IMR-90 (cell line): ENCODE measurements around the gene P2RY2. TPM values are rescaled to one million over a fixed set of nuclear protein-coding genes. Genes with fewer than 3 reads are reported as not detected.

Experiments used
- ATAC-seq: fragments of 200-7000 bp; cut with Tn5 transposase; 2 replicates; pipeline ENCODE4 v1.9.1; 2020; ENCODE audit warnings: low read depth, mild to moderate bottlenecking, moderate library complexity
- BruUV-seq: library from RNA; stranded (reverse); fragments of 400-500 nt; replicated peaks from 2 replicates; lab custom pipeline; 2021; lab: Mats Ljungman, UMichigan
- CTCF ChIA-PET: fragments of 300-600 bp; formaldehyde crosslinking; extraction: SDS; loops from one replicate; lab custom pipeline; 2021; ENCODE audit warnings: antibody characterized with exemption; lab: Yijun Ruan, JAX
- POLR2A ChIA-PET: fragments of 300-600 bp; sonication (Branson Sonifier 250); formaldehyde crosslinking; loops from one replicate; lab custom pipeline; 2022; ENCODE audit warnings: antibody characterized with exemption; ENCODE audit not compliant: unreplicated experiment; lab: Charles Lee
- DNase-seq: peaks from one replicate; pipeline ENCODE4 v3.0.0; 2013
- H2AFZ ChIP-seq: replicated peaks from 2 replicates; pipeline ENCODE3; 2013; ENCODE audit warnings: low read length, mild to moderate bottlenecking; ENCODE audit not compliant: poor library complexity
- H2AK5ac ChIP-seq: 2 replicates; pipeline ENCODE4 v1.6.1; 2013; ENCODE audit warnings: low read depth, low read length, inconsistent platforms
- H2AK9ac ChIP-seq: replicated peaks from 2 replicates; pipeline ENCODE3; 2013; ENCODE audit warnings: mild to moderate bottlenecking, low read depth, low read length, moderate library complexity; ENCODE audit not compliant: poor library complexity
- H2BK120ac ChIP-seq: 2 replicates; pipeline ENCODE4 v1.6.1; 2013; ENCODE audit warnings: low read depth, low read length, inconsistent platforms
- H2BK15ac ChIP-seq: 3 replicates; pipeline ENCODE4 v1.6.1; 2013; ENCODE audit warnings: low read depth, low read length, inconsistent platforms
- H2BK20ac ChIP-seq: 2 replicates; pipeline ENCODE4 v1.6.1; 2013; ENCODE audit warnings: low read depth, mild to moderate bottlenecking, inconsistent platforms, low read length, moderate library complexity
- H2BK5ac ChIP-seq: 2 replicates; pipeline ENCODE4 v1.6.1; 2013; ENCODE audit warnings: mild to moderate bottlenecking, low read depth, low read length, inconsistent platforms; ENCODE audit not compliant: poor library complexity, severe bottlenecking
- H3K14ac ChIP-seq: replicated peaks from 2 replicates; pipeline ENCODE4 v1.6.1; 2013; ENCODE audit warnings: low read depth, low read length, inconsistent platforms
- H3K18ac ChIP-seq: 2 replicates; pipeline ENCODE4 v1.6.1; 2013; ENCODE audit warnings: low read depth, low read length, control low read depth
- H3K23ac ChIP-seq: 2 replicates; pipeline ENCODE4 v1.6.1; 2013; ENCODE audit warnings: low read depth, low read length, inconsistent platforms
- H3K27ac ChIP-seq: 2 replicates; pipeline ENCODE4 v1.5.1; 2013; ENCODE audit warnings: mild to moderate bottlenecking, control low read depth, low read length; ENCODE audit not compliant: insufficient read depth
- H3K27me3 ChIP-seq: 2 replicates; pipeline ENCODE4 v1.6.1; 2013; ENCODE audit warnings: low read length; ENCODE audit not compliant: control insufficient read depth, insufficient read depth
- H3K36me3 ChIP-seq: 2 replicates; pipeline ENCODE4 v1.6.1; 2013; ENCODE audit warnings: low read length, mixed read lengths; ENCODE audit not compliant: control insufficient read depth, insufficient read depth
- H3K4ac ChIP-seq: 2 replicates; pipeline ENCODE4 v1.6.1; 2013; ENCODE audit warnings: low read depth, low read length, inconsistent platforms
- H3K4me1 ChIP-seq: 2 replicates; pipeline ENCODE4 v1.6.1; 2013; ENCODE audit warnings: low read length, mixed read lengths; ENCODE audit not compliant: control insufficient read depth, insufficient read depth
- H3K4me2 ChIP-seq: 2 replicates; pipeline ENCODE4 v1.6.1; 2013; ENCODE audit warnings: low read depth, mild to moderate bottlenecking, control low read depth, low read length, moderate library complexity
- H3K4me3 ChIP-seq: 2 replicates; pipeline ENCODE4 v1.5.1; 2013; ENCODE audit warnings: low read depth, mild to moderate bottlenecking, control low read depth, low read length, moderate library complexity; ENCODE audit not compliant: insufficient read depth
- H3K56ac ChIP-seq: 2 replicates; pipeline ENCODE4 v1.6.1; 2013; ENCODE audit warnings: low read length, inconsistent platforms; ENCODE audit not compliant: insufficient read depth; ENCODE audit errors: extremely low read depth
- H3K79me1 ChIP-seq, 2 experiments: 2 replicates each; pipeline ENCODE4 v1.6.1; 2013; ENCODE audit warnings: low read length in 2 of 2, inconsistent platforms in 1 of 2, low read depth in 1 of 2
- H3K9ac ChIP-seq: 2 replicates; pipeline ENCODE4 v1.6.1; 2013; ENCODE audit warnings: low read depth, low read length, control low read depth
- H3K9me1 ChIP-seq: 2 replicates; pipeline ENCODE4 v1.6.1; 2013; ENCODE audit warnings: low read length, inconsistent platforms; ENCODE audit not compliant: insufficient read depth
- H3K9me3 ChIP-seq: 2 replicates; pipeline ENCODE4 v1.6.1; 2013; ENCODE audit warnings: low read length; ENCODE audit not compliant: control insufficient read depth, insufficient read depth
- H4K20me1 ChIP-seq: 2 replicates; pipeline ENCODE4 v1.6.1; 2013; ENCODE audit warnings: low read length, inconsistent platforms; ENCODE audit not compliant: insufficient read depth
- H4K5ac ChIP-seq: 2 replicates; pipeline ENCODE4 v1.6.1; 2013; ENCODE audit warnings: mild to moderate bottlenecking, low read depth, low read length, control low read depth
- H4K8ac ChIP-seq, 2 experiments: 2 replicates each; pipeline ENCODE4 v1.6.1; 2013; ENCODE audit warnings: low read depth in 2 of 2, low read length in 2 of 2, control low read depth in 1 of 2, inconsistent platforms in 1 of 2
- H4K91ac ChIP-seq: 2 replicates; pipeline ENCODE4 v1.6.1; 2013; ENCODE audit warnings: low read depth, low read length, inconsistent platforms; ENCODE audit not compliant: insufficient read depth
- BHLHE40 ChIP-seq: fragments of 150-350 bp; IDR thresholded peaks from 2 replicates; pipeline ENCODE4 v1.6.1; 2016; ENCODE audit warnings: mild to moderate bottlenecking, low read depth, low read length
- CEBPB ChIP-seq: IDR thresholded peaks from 2 replicates; pipeline ENCODE4 v1.6.1; 2012; ENCODE audit warnings: low read depth, low read length, improper control_type of control experiment
- CHD1 ChIP-seq: IDR thresholded peaks from 2 replicates; pipeline ENCODE4 v1.6.1; 2012; ENCODE audit warnings: low read depth, low read length, improper control_type of control experiment
- CTCF ChIP-seq: conservative IDR thresholded peaks from 2 replicates; pipeline ENCODE4 v1.5.1; 2012; ENCODE audit warnings: mild to moderate bottlenecking, low read depth, low read length, improper control_type of control experiment
- ELK1 ChIP-seq: fragments of 150-350 bp; IDR thresholded peaks from 2 replicates; pipeline ENCODE4 v1.6.1; 2016; ENCODE audit warnings: low read depth, mild to moderate bottlenecking, low read length, moderate library complexity, borderline replicate concordance
- FOS ChIP-seq: fragments of 150-350 bp; IDR thresholded peaks from 2 replicates; pipeline ENCODE4 v1.6.1; 2016; ENCODE audit warnings: low read depth, low read length
- MAFK ChIP-seq: IDR thresholded peaks from 2 replicates; pipeline ENCODE4 v1.6.1; 2012; ENCODE audit warnings: low read depth, low read length, improper control_type of control experiment
- MAZ ChIP-seq: IDR thresholded peaks from 2 replicates; pipeline ENCODE4 v1.6.1; 2012; ENCODE audit warnings: low read depth, mild to moderate bottlenecking, low read length, improper control_type of control experiment, moderate library complexity, borderline replicate concordance
- MXI1 ChIP-seq: IDR thresholded peaks from 2 replicates; pipeline ENCODE4 v1.6.1; 2012; ENCODE audit warnings: low read depth, mild to moderate bottlenecking, low read length, moderate library complexity, borderline replicate concordance
- POLR2A ChIP-seq: IDR thresholded peaks from 2 replicates; pipeline ENCODE4 v1.6.1; 2012; ENCODE audit warnings: mild to moderate bottlenecking, low read depth, low read length
- RCOR1 ChIP-seq: IDR thresholded peaks from 2 replicates; pipeline ENCODE4 v1.6.1; 2012; ENCODE audit warnings: mild to moderate bottlenecking, low read length, improper control_type of control experiment; ENCODE audit not compliant: insufficient replicate concordance
- RFX5 ChIP-seq: IDR thresholded peaks from 2 replicates; pipeline ENCODE4 v1.8.0; 2012; ENCODE audit warnings: low read depth, mild to moderate bottlenecking, low read length, moderate library complexity
- USF2 ChIP-seq: fragments of 150-350 bp; IDR thresholded peaks from 2 replicates; pipeline ENCODE4 v1.6.1; 2017; ENCODE audit warnings: mild to moderate bottlenecking, antibody characterized with exemption, low read length, low read depth
- WGBS, 2 experiments: methylation state at CpG; one replicate each; pipeline versions ENCODE4 v1.1.5 to v1.1.7; 2013; ENCODE audit warnings: missing lambda C conversion rate in 2 of 2; ENCODE audit not compliant: insufficient read length in 1 of 2; ENCODE audit errors: extremely low coverage in 2 of 2; 5-methylcytosine and 5-hydroxymethylcytosine counted together
- dilution Hi-C: fragments of 300-500 bp; cut with HindIII; formaldehyde crosslinking; loops from one replicate; pipeline ENCODE4 v1.14.3; 2018; ENCODE audit warnings: low sequenced_read_pairs; ENCODE audit not compliant: unreplicated experiment
- in situ Hi-C: fragments of 300-500 bp; cut with MboI; formaldehyde crosslinking; loops from 3 replicates; pipeline ENCODE4 v1.14.3; 2019; ENCODE audit warnings: low sequenced_read_pairs, inconsistent platforms, mixed read lengths
- intact Hi-C: fragments of 100-400 bp; cut with micrococcal nuclease; formaldehyde crosslinking; loops from 2 replicates; pipeline ENCODE4 v1.10.0; 2022
- polyA plus RNA-seq, 3 experiments: library from polyadenylated mRNA; depleted of rRNA; stranded (reverse); fragments of >200 nt; gene quantifications; 2 replicates each; pipeline ENCODE4 v1.2.3, GENCODE V29; 2012; ENCODE audit warnings: low replicate concordance in 1 of 3
- total RNA-seq: library from RNA; depleted of rRNA; stranded (reverse); fragments of >200 nt; gene quantifications from 2 replicates; pipeline ENCODE4 v1.2.3, GENCODE V29; 2012

Gene P2RY2
- total and polyA plus RNA-seq, 2 of the 4 experiments (the other 2 are of a cell fraction), result not detected

- no CpG with 5 or more reads among the region's 12 CpGs for WGBS, 2 experiments
- no peak overlapping the region for H2BK15ac ChIP-seq
- no peaks in the 10 kb centered on the region for H3K36me3 ChIP-seq
- ATAC-seq (no peak), DNase-seq (no peak)
- H4K5ac ChIP-seq, result no peak overlapping the region
- H3K4me3 ChIP-seq, result no peak overlapping the region
- no peak overlapping the region for H3K23ac ChIP-seq
- H3K18ac ChIP-seq, result no peak overlapping the region
- H3K14ac ChIP-seq, result no peak overlapping the region
- H4K8ac ChIP-seq, result no peak overlapping the region
- TF ChIP-seq ELK1, result no peak
- TF ChIP-seq CTCF, result no peak
- TF ChIP-seq MAZ, result no peak
- no peak for TF ChIP-seq CEBPB
- no peak for TF ChIP-seq FOS
- TF ChIP-seq POLR2A, result no peak
- no peak for TF ChIP-seq USF2
- TF ChIP-seq MXI1, result no peak
- no peak for TF ChIP-seq CHD1
- TF ChIP-seq BHLHE40, result no peak
- no peak for TF ChIP-seq RFX5
- no peak for TF ChIP-seq MAFK
- TF ChIP-seq RCOR1, result no peak
- no peaks in the 10 kb centered on the region for H3K9me1 ChIP-seq
- H3K9ac ChIP-seq, result no peak overlapping the region
- no peak overlapping the region for H2AFZ ChIP-seq
- intact Hi-C loops (no loop called here), dilution Hi-C loops (no loop called here), in situ Hi-C loops (no loop called here)
- ChIA-PET POLR2A (no interaction called here), CTCF (interaction anchor here (1.0 kb wide), 1 partner anchor 9 kb away, joined by 6 read pairs; no protein-coding TSS in a partner anchor)
- peaks cover 42% of the 10 kb centered on the region for H3K27me3 ChIP-seq
- no peak overlapping the region for H2BK20ac ChIP-seq
- no peaks in the 10 kb centered on the region for H4K20me1 ChIP-seq
- no peak overlapping the region for H3K4me2 ChIP-seq
- no peak overlapping the region for H2AK9ac ChIP-seq
- H2BK5ac ChIP-seq, result no peak overlapping the region
- no peak overlapping the region for H2AK5ac ChIP-seq
- no peak overlapping the region for H3K56ac ChIP-seq
- H2BK120ac ChIP-seq, result no peak overlapping the region
- H3K9me3 ChIP-seq, result no peaks in the 10 kb centered on the region
- no TSS peak for BruUV-seq
- peaks cover 10% of the 10 kb centered on the region; the same call in 1 of the 2 replicates for H3K4me1 ChIP-seq
- no peaks in the 10 kb centered on the region for H3K79me1 ChIP-seq
- no peak overlapping the region for H3K4ac ChIP-seq
- no peak overlapping the region for H3K27ac ChIP-seq
- H4K91ac ChIP-seq, result no peak overlapping the region
These were observed 9.6 kb downstream of the P2RY2 start for GRCh38 chr11:73227571-73228211.
